GM23338 (cell line): ENCODE measurements around the gene CXCL6.

Experiments
- ETS1 ChIP-seq: IDR thresholded peaks from 2 replicates; pipeline ENCODE4 v1.6.1; 2016; ENCODE audit warnings: antibody characterized with exemption
- EZH2 ChIP-seq: fragments of 200-600 bp; sonication (generic); IDR thresholded peaks from one replicate; pipeline ENCODE4 v1.8.0; 2017; ENCODE audit warnings: antibody characterized with exemption, mild to moderate bottlenecking, low read depth; ENCODE audit not compliant: unreplicated experiment
- NANOG ChIP-seq: IDR thresholded peaks from 2 replicates; pipeline ENCODE4 v1.6.1; 2016; ENCODE audit warnings: antibody characterized with exemption, borderline replicate concordance
- TF ChIP-seq, protein P1 (sequence below), 2 experiments: fragments of 200-600 bp in 1 of 2; sonication (generic) in 1 of 2; conservative IDR thresholded peaks; 2 replicates each; pipeline versions ENCODE4 v1.5.1 to v1.6.1; 2016 to 2017; ENCODE audit warnings: antibody characterized with exemption in 2 of 2, low read depth in 2 of 2, mild to moderate bottlenecking in 2 of 2, moderate library complexity in 1 of 2

DNA sequence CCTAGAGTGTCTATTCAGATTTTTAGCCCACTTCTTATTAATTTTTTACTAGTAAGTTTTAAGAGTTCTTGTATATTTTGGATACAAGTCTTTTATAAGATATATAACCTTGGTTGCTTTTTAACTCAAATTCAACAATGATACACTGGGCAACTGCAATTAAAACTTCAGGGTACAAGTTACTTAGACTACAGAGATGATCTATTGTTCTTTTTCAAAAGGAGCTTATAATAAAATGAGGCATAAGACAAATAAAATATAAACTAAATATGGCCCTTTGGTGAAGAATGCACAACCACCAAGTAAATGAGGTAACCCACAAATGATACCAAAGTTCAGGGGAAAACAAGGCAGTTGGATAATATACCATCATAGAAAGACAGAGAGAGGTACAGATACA is 37.6 kb upstream of the CXCL6 start:
- TF ChIP-seq, protein P1, sequence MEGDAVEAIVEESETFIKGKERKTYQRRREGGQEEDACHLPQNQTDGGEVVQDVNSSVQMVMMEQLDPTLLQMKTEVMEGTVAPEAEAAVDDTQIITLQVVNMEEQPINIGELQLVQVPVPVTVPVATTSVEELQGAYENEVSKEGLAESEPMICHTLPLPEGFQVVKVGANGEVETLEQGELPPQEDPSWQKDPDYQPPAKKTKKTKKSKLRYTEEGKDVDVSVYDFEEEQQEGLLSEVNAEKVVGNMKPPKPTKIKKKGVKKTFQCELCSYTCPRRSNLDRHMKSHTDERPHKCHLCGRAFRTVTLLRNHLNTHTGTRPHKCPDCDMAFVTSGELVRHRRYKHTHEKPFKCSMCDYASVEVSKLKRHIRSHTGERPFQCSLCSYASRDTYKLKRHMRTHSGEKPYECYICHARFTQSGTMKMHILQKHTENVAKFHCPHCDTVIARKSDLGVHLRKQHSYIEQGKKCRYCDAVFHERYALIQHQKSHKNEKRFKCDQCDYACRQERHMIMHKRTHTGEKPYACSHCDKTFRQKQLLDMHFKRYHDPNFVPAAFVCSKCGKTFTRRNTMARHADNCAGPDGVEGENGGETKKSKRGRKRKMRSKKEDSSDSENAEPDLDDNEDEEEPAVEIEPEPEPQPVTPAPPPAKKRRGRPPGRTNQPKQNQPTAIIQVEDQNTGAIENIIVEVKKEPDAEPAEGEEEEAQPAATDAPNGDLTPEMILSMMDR (conservative IDR thresholded peaks at IDR 0.05; ENCODE audit: low read depth in 2 of 2), result no peak
- TF ChIP-seq ETS1, result no peak
- TF ChIP-seq EZH2, result no peak
- TF ChIP-seq NANOG, result no peak
